ENCODE data around the gene TMCC1.
A peak's percentile ranks its signal among the peaks of the same experiment; 100 is the strongest.
"Not testable (repeated sequence)": the region's sequence is repeated elsewhere in the genome, so short reads cannot be mapped to it uniquely, and the experiment has no call there.

TMCC1 gene

GRCh38 chr3:129892486-129892856 lies 1.0 kb downstream of the TMCC1 start:
- no peak for DNase-seq (ENCODE audit: low spot score)

DNA sequence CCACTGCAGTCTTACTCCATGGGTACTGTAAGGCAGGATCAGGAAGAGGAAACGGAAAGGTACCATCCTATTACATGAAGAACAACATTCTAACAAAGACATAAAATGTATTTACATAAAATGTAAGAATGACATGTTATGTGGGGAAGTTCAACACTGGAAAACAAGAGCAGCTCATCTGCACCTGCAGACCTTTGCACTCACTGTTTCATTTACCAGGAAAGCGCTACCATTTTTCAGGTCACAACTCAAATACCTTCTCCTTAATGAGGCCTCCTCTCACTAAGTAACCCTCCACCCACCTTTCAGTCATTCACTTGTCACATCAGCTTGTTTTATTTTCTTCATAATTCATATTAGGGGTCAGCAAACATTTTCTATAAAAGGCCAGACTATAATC lies 2.6 kb downstream of the TMCC1 start:
- no peak for DNase-seq (ENCODE audit: low spot score)

DNA sequence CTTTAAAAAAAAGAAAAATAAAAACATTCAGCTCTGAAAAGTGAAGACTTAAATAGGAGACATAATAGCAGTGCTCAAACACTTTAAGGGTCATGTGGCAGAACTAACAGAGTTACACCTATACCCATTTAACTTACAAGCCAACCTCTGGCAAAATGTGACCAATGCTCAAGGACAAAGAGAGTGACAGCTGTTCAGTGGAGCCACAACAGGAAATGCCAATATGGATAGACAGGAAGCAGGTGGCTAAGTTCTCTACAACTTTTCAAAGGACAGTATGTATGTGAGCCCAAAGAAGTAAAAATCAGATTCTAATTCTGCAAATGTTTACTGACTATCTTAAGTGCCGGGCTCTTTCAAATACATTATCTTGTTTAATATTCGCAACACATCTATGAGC lies 3.4 kb downstream of the TMCC1 start:
- DNase-seq (ENCODE audit: low spot score) = no peak

DNA sequence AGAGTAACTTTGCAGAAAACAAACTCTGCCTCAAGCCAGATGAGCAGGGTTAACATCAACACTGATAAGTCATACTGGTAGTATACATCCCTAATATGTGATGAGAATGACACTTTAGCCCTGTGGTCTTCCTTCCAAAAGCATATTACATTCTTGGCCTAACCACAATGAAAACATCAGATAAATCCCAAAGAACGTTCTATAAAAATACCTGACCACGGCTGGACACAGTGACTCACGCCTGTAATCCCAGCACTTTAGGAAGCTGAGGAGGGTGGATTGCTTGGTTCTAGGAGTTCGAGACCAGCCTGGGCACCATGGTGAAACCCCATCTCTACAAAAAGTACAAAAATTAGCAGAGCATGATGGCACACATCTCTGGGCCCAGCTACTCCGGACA lies 4.7 kb downstream of the TMCC1 start:
- peak; percentile 70 for DNase-seq (ENCODE audit: low spot score)

- no peak for DNase-seq (ENCODE audit: low spot score)
Measured at GRCh38 chr3:129881261-129881660, 12.2 kb downstream of the TMCC1 start.

DNA sequence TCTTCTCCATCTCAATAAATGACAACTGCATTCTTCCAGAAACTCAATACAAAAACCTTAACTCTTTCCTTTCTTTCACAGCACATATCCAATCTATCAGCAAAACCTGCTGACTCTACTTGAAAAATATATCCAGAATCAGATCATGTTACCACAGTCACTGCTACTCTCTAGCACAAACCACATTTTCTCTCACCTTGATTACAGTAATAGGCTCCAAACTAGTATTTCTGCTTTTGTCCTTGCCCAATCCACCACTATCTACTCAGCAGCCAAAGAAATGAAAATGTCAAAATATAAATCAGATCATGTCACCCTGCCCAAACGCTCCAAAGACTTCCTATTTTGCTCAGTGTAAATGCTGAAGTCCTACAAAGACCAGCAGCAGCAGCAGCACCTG lies 15.2 kb downstream of the TMCC1 start:
- DNase-seq (ENCODE audit: low spot score) = no peak

DNA sequence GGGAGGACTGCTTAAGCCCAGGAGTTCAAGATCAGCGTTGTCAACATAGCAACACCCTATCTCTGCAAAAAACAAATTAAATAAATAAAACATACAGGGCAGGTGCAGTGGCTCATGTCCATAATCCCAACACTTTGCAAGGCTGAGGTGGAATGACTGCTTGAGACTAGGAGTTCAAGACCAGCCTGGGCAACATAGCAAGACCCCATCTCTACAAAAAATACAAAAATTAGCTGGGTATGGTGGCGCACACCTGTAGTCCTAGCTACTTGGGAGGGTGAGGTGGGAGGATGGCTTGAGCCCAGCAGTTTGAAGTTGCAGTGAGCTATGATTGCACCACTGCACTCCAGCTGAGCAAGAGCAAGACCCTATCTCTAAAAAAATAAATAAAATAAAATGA lies 19.0 kb downstream of the TMCC1 start:
- not testable (repeated sequence) for DNase-seq (ENCODE audit: low spot score)

DNA sequence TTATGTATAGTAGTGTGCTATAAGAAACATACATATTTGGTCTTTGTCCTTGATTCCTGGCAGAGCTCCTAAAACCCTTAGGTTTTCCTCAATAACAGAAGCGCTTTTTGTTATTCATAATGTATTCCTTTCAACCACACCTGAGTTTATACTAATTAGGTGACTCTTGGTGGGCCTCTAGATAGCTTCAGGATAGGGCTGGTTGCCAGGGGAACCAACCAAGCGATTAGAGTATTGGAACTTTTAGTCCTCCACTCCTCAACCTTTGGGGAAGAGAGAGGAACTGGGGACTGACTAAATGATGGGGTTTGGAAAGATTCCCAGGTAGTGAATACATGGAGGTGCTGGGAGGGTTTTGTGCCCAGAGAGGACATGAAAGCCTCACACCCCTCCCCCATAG lies 24.6 kb downstream of the TMCC1 start:
- DNase-seq (ENCODE audit: low spot score) = no peak

GRCh38 chr3:129867506-129868124 lies 25.9 kb downstream of the TMCC1 start:
- DNase-seq (ENCODE audit: low spot score) = no peak

GRCh38 chr3:129865806-129866205 lies 27.7 kb downstream of the TMCC1 start:
- DNase-seq (ENCODE audit: low spot score) = no peak

DNA sequence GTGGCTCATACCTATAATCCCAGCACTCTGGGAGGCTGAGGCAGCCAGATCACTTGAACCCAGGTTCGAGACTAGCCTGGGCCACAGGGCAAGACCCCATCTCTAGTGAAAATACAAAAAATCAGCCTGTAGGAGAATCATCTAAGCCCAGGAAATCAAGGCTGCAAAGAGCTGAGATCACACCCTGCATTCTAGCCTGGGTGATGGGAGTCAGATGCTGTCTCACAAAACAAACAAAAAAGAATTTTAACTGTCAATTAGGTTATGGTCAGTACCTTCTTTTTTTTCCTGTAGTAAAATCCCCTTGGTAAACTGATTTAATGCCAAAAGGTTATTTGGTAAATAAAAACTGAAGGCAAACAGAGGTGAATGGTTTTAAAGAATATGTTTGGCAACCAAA lies 29.0 kb downstream of the TMCC1 start:
- DNase-seq (ENCODE audit: low spot score) = no peak

DNA sequence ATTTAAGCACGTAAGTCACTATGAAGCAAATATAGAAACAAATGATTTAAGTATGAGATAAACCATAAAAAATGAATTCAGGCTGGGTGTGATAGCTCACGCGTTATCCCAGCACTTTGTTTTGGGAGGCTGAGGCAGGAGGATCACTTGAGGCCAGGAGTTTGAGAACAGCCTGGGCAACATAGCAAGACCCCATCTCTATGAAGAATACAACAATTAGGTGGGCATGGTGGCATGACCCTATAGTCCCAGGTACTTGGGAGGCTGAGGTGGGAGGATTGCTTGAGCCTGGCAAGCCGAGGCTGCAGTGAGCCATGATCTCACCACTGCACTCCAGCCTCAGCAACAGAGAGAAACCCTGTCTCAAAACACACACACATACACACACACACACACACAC lies 34.2 kb downstream of the TMCC1 start:
- DNase-seq (ENCODE audit: low spot score) = no peak

DNA sequence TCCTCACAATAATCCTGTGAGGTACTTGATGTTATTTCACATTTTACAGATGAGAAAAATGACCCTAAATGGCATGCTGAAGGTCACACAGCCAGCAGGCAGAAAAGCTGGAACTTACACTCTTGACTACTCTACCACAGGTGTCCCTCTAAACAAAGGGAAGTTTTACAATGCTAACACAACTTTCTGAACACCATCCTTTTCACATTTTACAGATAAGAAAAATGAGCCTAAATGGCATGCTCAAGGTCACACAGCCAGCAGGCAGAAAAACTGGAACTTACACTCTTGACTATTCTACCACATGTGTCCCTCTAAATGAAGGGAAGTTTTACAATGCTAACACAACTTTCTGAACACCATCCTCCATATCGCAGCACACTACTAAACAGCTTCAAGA lies 35.6 kb downstream of the TMCC1 start:
- DNase-seq (ENCODE audit: low spot score) = no peak

DNA sequence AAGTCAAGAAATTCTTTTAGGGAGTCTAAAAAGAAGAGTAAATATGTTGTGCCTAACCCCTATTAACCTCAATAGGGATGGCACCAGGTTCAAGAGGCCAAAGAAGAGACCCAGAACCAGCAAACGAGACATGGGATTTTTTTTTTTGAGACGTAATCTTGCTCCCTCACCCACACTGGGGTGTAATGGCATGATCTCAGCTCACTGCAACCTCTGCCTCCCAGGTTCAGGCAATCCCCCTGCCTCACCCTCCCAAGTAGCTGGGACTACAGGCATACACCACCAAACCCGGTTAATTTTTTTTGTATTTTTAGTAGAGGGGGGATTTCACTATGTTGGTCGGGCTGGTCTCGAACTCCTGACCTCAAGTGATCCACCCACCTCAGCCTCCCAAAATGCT lies 36.7 kb downstream of the TMCC1 start:
- DNase-seq (ENCODE audit: low spot score) = not testable (repeated sequence)

GRCh38 chr3:129855832-129856419 lies 37.6 kb downstream of the TMCC1 start:
- peak; percentile 38 for DNase-seq (ENCODE audit: low spot score)

DNA sequence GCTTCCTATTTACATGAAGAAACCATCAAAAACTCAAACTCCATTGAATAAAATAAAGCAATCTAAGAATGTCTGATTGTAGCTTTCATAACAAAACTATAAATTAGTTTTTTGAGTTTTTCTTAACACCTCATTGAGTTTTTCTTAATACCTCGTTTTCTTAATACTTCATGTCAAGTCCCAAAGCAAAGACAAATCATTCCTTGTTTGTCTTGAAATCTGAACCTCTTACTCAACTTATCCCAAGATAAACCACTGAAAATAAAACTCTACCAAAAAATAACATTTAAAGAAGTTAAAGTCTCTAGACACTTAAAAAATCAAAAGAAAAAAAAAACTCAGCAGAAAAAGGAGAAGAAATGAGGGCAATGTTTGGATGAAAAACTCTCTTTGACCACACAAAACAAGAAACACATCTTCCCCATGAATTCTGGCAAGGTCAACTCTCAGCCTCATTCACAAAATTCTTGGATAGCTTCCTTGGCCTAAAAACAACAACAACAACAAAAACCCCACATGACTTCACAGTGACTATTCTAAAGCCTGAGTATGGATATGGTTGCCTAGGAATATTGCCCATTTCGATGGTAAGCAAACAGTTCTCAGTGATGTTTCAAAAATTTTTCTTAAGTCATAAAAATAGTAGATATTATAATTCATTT lies 38.2 kb downstream of the TMCC1 start:
- DNase-seq (ENCODE audit: low spot score) = peak; percentile 51

DNA sequence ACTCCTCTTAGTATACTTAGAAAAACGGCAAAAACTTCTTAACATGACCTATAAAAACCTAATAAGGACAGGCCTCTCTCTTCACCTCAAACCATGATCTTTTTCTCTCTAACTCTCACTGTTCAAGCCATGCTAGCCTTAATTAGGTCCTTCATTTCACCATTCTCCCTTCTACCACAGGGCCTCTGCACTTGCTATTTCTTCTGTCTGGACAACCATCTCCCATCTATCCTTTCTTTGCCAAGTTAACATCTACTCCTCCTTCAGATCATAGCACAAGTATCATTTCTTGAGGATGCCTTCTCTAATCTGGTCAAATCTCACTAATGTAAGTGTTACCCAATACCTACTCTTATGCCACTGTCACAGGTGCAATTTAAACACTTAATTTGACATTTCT lies 39.1 kb downstream of the TMCC1 start:
- no peak for DNase-seq (ENCODE audit: low spot score)

- no peak for DNase-seq (ENCODE audit: low spot score)
Measured at GRCh38 chr3:129845956-129846355, 47.6 kb downstream of the TMCC1 start.

DNA sequence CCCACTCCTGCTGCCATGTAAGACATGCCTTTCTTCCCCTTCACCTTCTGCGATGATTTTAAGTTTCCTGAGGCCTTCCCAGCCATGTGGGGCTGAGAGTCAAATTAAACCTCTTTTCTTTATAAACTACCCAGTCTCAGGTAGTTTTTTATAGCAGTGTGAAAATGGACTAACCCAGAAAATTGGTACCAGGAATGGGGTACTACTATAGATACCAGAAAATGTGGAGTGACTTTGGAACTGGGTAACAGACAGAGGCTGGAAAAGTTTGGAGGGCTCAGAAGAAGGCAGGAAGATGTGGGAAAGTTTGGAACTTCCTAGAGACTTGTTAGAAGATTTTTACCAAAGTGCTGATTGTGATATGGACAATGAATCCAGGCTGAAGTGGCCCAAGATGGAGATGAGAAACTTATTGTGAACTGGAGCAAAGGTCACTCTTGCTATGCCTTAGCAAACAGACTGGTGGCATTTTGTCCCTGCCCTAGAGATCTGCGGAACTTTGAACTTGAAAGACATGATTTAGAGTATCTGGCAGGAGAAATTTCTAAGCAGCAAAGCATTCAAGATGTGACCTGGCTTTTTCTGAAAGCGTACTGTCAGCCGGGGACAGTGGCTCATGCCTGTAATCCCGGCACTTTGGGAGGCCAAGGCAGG lies 52.7 kb downstream of the TMCC1 start:
- no peak for DNase-seq (ENCODE audit: low spot score)

GRCh38 chr3:129838086-129838485 lies 55.4 kb downstream of the TMCC1 start:
- no peak for DNase-seq (ENCODE audit: low spot score)

- no peak for DNase-seq (ENCODE audit: low spot score)
Measured at GRCh38 chr3:129837065-129837642, 56.4 kb downstream of the TMCC1 start.

GRCh38 chr3:129836381-129837064 lies 57.0 kb downstream of the TMCC1 start:
- no peak for DNase-seq (ENCODE audit: low spot score)

Data from AG20443 (cell line).